Pancreas (tissue), 10 donors: ENCODE measurements around the gene MAN2A2. TPM values are rescaled to one million over a fixed set of nuclear protein-coding genes. Genes with fewer than 3 reads are reported as not detected.
A peak's percentile ranks its signal among the peaks of the same experiment; 100 is the strongest.

Experiments used
- ATAC-seq, 4 donors: fragments of 200-7000 bp; cut with Tn5 transposase; one replicate each; pipeline versions ENCODE4 v1.8.0 to v1.9.1; 2020; ENCODE audit warnings: mild to moderate bottlenecking in 4 of 4, moderate library complexity in 4 of 4
- DNase-seq, 6 donors: peaks; one replicate each; pipeline ENCODE4 v3.0.0-alpha.2; 2020
- FAIRE-seq: peaks from 2 replicates; lab custom pipeline; 2012; peaks lifted over from hg19 to GRCh38; lab: Jason Lieb, UNC
- H3K27ac ChIP-seq, 4 donors: fragments of 200-600 bp; sonication (generic); 1 replicate in 3 of 4; 2 replicates in 1 of 4; pipeline versions ENCODE4 v1.5.0 to v1.8.0; 2020
- H3K27me3 ChIP-seq, 4 donors: fragments of 200-600 bp; one replicate each; pipeline ENCODE4 v1.8.0; 2021
- H3K36me3 ChIP-seq, 3 donors: fragments of 200-600 bp; sonication (generic) in 1 of 3; one replicate each; pipeline versions ENCODE4 v1.5.0 to v1.8.0; 2020 to 2021
- H3K4me1 ChIP-seq, 3 donors: fragments of 200-600 bp; one replicate each; pipeline ENCODE4 v1.8.0; 2021
- H3K4me3 ChIP-seq, 4 donors: fragments of 200-600 bp; sonication (generic) in 2 of 4; one replicate each; pipeline versions ENCODE4 v1.5.0 to v1.8.0; 2020 to 2021
- H3K9me3 ChIP-seq, 4 donors: fragments of 200-600 bp; one replicate each; pipeline ENCODE4 v1.8.0; 2021
- CTCF ChIP-seq, 4 donors: fragments of 200-600 bp; sonication (generic) in 3 of 4; IDR thresholded peaks; one replicate each; pipeline versions ENCODE4 v1.5.0 to v1.8.0; 2021; ENCODE audit warnings: antibody characterized with exemption in 4 of 4
- WGBS, 2 donors: extraction: QIAGEN DNeasy Blood & Tissue Kit; methylation state at CpG; one replicate each; pipeline ENCODE4 v1.1.7; 2013; 5-methylcytosine and 5-hydroxymethylcytosine counted together
- intact Hi-C, 3 donors: fragments of 100-400 bp; cut with DNase I; formaldehyde crosslinking; loops; one replicate each; pipeline versions ENCODE4 v1.11.1 to v1.14.2; 2022
- polyA plus RNA-seq, 2 donors: library from polyadenylated mRNA; stranded (reverse); fragments of 200-250 nt; gene quantifications; one replicate each; pipeline ENCODE4 v1.2.3, GENCODE V29; 2013
- total RNA-seq, 6 donors: library from RNA; stranded (reverse); fragmentation: NEBNext Ultra II Directional in 4 of 6; extraction: Animal tissue kit (Norgen Biotek cat#: 25700) in 4 of 6; gene quantifications; one replicate each; pipeline versions ENCODE4 v1.2.1 to v1.2.4, GENCODE V29; 2021 to 2023
- donor health status: healthy with polysubstance abuse.
- donor health status: DM: no; HTN: no; CAD: no; lungs with moderate emphysema.
- donor health status: DM: no; HTN: no; CAD: no.
- donor health status: control.
- donor health status: control.
- donor health status: Bipolar disorder and iron deficiency.
- donor health status: DM: yes; HTN: yes; CAD: no.
- donor health status: DM: no; HTN: no; CAD: no.
- donor health status: DM: no; HTN: no; CAD: no.
- donor health status: DM: yes; HTN: yes; CAD: no.

The MAN2A2 gene
- total and polyA plus RNA-seq, 8 donors = 56.6 to 118 (median 67.7) TPM

GRCh38 chr15:90901175-90902039, 1.7 kb upstream of the MAN2A2 start:
- peak overlapping the region in 3 of 4 donors; percentile 18 to 82 (median 63) for H3K4me3 ChIP-seq

GRCh38 chr15:90902040-90902839, 862 bp upstream of the MAN2A2 start:
- ATAC-seq = peak; percentile 74 to 87 (median 78)
- H3K4me1 ChIP-seq = peaks cover 10 to 41% (median 22%) of the 10 kb centered on the region in 3 donors
- intact Hi-C loops = no loop called here
- peak overlapping the region; percentile 80 to 92 (median 86) for H3K27ac ChIP-seq
- 0% methylated on average over 46 to 71 of the region's 71 CpGs for WGBS, 2 donors
- H3K4me3 ChIP-seq = peak overlapping the region; percentile 18 to 82 (median 57)
- TF ChIP-seq CTCF (IDR thresholded peaks at IDR 0.05) = peak in 3 of 4 donors; percentile 54 to 73 (median 71)
- peaks cover 0 to 9% (median 9%) of the 10 kb centered on the region in 3 donors for H3K36me3 ChIP-seq
- DNase-seq = peak; percentile 74 to 90 (median 84)
- no peak for FAIRE-seq
- no peaks in the 10 kb centered on the region for H3K27me3 ChIP-seq
- H3K9me3 ChIP-seq = no peaks in the 10 kb centered on the region

More at GRCh38 chr15:90901175-90902039, 1.7 kb upstream of the MAN2A2 start:
- FAIRE-seq (no peak), ATAC-seq (no peak), DNase-seq (peak in 1 of 6 donors; percentile 23)
- intact Hi-C loops = no loop called here
- Histone ChIP-seq H3K4me1 (peaks cover 10 to 33% (median 15%) of the 10 kb centered on the region in 3 donors), H3K9me3 (no peaks in the 10 kb centered on the region), H3K27me3 (no peaks in the 10 kb centered on the region), H3K36me3 (peaks cover 0 to 7% (median under 1%) of the 10 kb centered on the region in 3 donors), H3K27ac (peak overlapping the region; percentile 80 to 92 (median 86))
- no peak for TF ChIP-seq CTCF (IDR thresholded peaks at IDR 0.05)
- WGBS, 2 donors = 31 to 33% methylated on average over 14 of the region's 14 CpGs

DNA sequence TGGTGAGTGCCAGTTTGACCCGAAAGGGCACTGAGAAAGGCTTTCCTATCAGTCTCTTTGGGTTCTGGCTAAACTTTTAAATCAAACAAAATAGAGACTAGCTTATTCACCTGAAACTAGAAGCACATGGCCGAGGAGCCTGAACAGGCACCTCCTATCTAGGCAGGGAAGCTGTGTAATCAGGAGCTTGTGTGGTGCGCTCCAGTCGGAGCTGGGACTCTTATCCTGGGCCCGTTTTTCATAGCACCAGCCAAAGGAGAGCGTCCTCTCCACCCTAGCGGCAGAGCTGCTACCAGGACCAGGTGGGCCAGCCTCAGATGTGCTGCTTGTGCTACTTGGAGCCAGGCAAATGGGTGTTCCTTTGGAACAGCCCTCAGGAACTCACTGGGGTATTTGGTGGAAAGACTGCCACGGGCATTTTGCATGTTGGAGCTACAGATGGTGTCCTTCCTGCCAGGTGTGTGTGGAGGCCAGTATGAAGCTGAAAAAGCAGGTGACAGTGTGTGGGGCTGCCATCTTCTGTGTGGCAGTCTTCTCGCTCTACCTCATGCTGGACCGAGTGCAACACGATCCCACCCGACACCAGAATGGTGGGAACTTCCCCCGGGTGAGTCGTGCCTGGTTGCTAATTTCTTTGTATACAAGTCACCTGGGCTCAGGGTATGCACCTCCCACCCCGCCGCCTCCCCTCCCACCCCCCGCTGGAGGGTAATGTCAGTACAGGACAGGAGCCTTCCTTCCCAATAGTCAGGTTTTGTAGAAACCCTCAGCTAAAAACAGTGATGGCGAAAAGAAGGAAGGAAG, 833 bp downstream of the MAN2A2 start:
- Histone ChIP-seq H3K27ac (peak overlapping the region; percentile 80 to 93 (median 92)), H3K36me3 (peaks cover 0 to 12% (median 10%) of the 10 kb centered on the region in 3 donors), H3K4me3 (peak overlapping the region; percentile 51 to 82 (median 61)), H3K27me3 (no peaks in the 10 kb centered on the region), H3K9me3 (no peaks in the 10 kb centered on the region), H3K4me1 (peaks cover 10 to 41% (median 22%) of the 10 kb centered on the region in 3 donors)
- intact Hi-C loops = no loop called here
- 37 to 41% methylated on average over 18 of the region's 18 CpGs for WGBS, 2 donors
- no peak for TF ChIP-seq CTCF (IDR thresholded peaks at IDR 0.05)
- FAIRE-seq (no peak), DNase-seq (peak in 4 of 6 donors; percentile 53 to 66 (median 58)), ATAC-seq (peak; percentile 30 to 51 (median 50))

DNA sequence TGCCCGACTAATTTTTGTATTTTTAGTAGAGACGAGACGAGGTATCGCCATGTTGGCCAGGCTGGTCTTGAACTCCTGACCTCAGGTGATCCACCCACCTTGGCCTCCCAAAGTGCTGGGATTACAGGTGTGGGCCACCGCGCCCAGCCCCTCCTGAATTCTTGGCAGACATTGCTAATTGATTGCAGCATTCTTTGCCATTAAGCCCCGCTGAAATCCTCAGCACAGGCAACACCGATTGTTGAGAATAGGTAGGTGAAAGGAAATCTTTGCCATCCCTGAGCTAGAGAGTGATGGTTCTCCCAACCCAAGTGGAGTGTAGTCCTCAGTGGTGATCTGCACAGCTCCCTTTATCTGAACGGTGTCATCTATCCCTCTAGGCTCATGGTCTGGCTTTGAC, 1.6 kb downstream of the MAN2A2 start:
- Histone ChIP-seq H3K27ac (peak overlapping the region in 2 of 4 donors; percentile 16 to 17), H3K27me3 (no peaks in the 10 kb centered on the region), H3K36me3 (peaks cover 0 to 18% (median 15%) of the 10 kb centered on the region in 3 donors), H3K4me3 (no peak overlapping the region), H3K4me1 (peaks cover 10 to 41% (median 22%) of the 10 kb centered on the region in 3 donors), H3K9me3 (no peaks in the 10 kb centered on the region)
- no peak for FAIRE-seq
- WGBS, 2 donors = 87 to 89% methylated on average over 9 of the region's 9 CpGs
- ATAC-seq = no peak
- intact Hi-C loops = no loop called here
- no peak for TF ChIP-seq CTCF (IDR thresholded peaks at IDR 0.05)
- no peak for DNase-seq
